Sigmoid colon (tissue), 4 donors: Measurements from ENCODE around the gene RBCK1.

Experiments used
- CTCF ChIP-seq, 4 experiments: fragments of 450-650 bp in 3 of 4; fragments of 200-600 bp in 1 of 4; IDR thresholded peaks; one replicate each; pipeline ENCODE4 v1.5.1; 2016 to 2019; ENCODE audit warnings: antibody characterized with exemption in 4 of 4, mild to moderate bottlenecking in 3 of 4, moderate library complexity in 2 of 4
- POLR2A ChIP-seq, 2 donors: fragments of 450-650 bp; IDR thresholded peaks; one replicate each; pipeline ENCODE4 v1.6.1; 2016; ENCODE audit warnings: antibody characterized with exemption in 2 of 2, mild to moderate bottlenecking in 2 of 2, moderate library complexity in 2 of 2
- POLR2AphosphoS5 ChIP-seq, 4 donors: sonication (generic); formaldehyde crosslinking; IDR thresholded peaks; one replicate each; pipeline ENCODE4 v1.6.1; 2017; ENCODE audit warnings: antibody characterized with exemption in 4 of 4

DNA sequence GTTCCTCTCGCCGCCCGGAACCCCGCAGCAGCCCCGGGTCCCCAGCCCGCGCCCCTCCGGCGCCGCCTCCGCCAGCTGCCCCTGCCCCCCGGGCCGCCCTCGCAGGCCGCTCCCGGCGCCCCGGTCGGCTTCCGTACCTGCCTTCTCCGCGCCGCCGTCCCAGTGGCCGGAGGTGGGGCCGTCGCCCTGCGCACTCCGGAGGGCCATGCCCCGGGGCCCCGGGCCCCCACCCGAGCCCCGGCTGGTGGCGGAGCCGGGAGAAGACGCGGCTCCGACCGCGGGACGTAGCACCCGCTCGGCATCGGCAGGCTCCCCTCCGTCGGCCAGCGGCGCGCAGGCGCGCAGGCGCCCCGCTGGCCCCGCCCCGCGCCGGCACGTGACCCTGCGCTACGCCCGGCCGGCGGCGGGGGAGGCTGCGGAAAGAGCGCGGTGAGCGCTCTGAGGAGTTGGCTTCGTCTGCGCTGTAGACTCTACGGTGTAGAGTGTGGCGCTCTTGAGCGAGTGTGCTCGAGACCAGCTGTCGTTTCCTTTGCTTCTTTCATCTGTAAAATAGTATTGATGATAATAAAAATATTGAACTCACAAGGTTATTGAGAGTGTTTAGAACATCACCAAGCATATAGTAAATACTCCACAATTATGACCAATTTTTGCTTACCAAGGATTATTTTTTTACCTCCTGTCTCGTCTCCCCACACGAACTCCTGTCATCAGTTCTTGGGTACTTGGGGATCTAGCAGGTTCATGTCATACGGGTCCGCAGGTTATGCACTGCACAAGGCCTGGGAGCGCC lies 54.3 kb downstream of the RBCK1 start, which contains the start of gene TBC1D20:
- TF ChIP-seq CTCF (IDR thresholded peaks at IDR 0.05) (no peak), POLR2A (IDR thresholded peaks at IDR 0.05) (no peak), POLR2AphosphoS5 (IDR thresholded peaks at IDR 0.05) (peak; percentile 57 to 83 (median 76))
